GM12875 (cell line): ENCODE data around the gene STX19.

Experiments
- H3K4me3 ChIP-seq: one replicate; pipeline ENCODE4 v1.5.1; 2011; ENCODE audit warnings: low read depth, low read length, control low read depth
- TF ChIP-seq, protein P1 (sequence below): IDR thresholded peaks from 2 replicates; pipeline ENCODE4 v1.5.1; 2011; ENCODE audit warnings: low read depth, mild to moderate bottlenecking, control low read depth, inconsistent platforms, low read length, moderate library complexity, borderline replicate concordance; ENCODE audit not compliant: insufficient read depth

Gene STX19

DNA sequence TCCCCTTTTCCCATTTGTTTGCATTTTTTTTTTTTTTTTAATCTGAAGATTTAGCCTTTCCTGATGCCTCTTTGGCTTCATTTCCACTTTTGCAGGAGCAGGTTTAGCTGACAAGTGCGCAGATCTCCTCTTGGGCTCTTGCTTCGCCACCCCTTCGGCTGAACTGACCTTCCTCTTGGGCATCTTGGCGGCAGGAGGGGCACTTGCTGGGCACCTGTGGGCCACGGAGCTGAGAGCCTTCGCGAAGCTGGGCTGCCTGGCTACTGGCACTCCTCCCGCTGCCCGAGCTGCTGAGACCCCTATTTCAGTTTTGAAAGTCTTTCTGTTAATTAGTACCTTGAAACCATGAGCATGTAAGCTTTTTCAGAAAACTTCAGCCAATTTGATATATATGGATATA lies 39.6 kb downstream of the STX19 start:
- TF ChIP-seq, protein P1, sequence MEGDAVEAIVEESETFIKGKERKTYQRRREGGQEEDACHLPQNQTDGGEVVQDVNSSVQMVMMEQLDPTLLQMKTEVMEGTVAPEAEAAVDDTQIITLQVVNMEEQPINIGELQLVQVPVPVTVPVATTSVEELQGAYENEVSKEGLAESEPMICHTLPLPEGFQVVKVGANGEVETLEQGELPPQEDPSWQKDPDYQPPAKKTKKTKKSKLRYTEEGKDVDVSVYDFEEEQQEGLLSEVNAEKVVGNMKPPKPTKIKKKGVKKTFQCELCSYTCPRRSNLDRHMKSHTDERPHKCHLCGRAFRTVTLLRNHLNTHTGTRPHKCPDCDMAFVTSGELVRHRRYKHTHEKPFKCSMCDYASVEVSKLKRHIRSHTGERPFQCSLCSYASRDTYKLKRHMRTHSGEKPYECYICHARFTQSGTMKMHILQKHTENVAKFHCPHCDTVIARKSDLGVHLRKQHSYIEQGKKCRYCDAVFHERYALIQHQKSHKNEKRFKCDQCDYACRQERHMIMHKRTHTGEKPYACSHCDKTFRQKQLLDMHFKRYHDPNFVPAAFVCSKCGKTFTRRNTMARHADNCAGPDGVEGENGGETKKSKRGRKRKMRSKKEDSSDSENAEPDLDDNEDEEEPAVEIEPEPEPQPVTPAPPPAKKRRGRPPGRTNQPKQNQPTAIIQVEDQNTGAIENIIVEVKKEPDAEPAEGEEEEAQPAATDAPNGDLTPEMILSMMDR, result no peak
- H3K4me3 ChIP-seq, result no peak overlapping the region

- H3K4me3 ChIP-seq, result no peak overlapping the region
- TF ChIP-seq, protein P1, result no peak
Observed at GRCh38 chr3:93988283-93988682, 40.1 kb downstream of the STX19 start.

DNA sequence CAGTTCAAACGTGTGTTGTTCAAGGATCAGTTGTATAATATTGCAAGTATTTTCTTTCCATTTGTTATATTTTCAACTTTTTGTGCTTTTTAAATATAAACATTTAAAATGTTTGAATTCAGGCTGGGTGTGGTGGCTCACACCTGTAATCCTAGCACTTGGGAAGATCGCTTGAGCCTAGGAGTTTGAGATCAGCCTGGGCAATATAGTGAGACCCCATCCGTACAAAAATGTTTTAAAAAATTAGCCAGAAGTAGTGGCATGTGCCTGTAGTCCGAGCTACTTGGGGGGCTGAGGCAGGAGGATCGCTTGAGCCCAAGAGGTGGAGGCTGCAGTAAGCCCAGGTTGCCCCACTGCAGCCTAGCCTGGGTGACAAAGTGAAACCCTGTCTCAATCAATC lies 43.8 kb downstream of the STX19 start:
- TF ChIP-seq, protein P1, result no peak
- no peak overlapping the region for H3K4me3 ChIP-seq

DNA sequence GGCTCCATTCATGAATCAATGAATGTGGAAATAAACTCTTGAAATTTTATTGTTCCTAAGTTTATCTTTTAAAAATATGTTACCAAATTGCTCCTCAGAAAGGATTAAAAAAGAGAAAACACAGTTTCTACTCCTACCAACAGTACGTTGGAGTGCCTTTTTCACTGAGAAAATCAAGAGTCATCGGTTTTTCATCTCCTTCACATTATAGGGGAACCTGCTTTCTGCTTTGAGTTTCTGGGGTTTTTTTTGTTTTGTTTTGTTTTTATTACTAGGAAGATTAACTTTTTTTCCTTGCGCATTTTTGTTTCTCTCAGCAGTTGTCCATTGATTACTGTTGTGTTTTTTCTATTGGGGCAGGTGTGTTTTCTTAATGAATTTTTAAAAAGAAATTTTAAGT lies 45.0 kb downstream of the STX19 start:
- TF ChIP-seq, protein P1, result no peak
- no peak overlapping the region for H3K4me3 ChIP-seq

GRCh38 chr3:93981649-93982048 lies 46.7 kb downstream of the STX19 start:
- TF ChIP-seq, protein P1, result no peak
- no peak overlapping the region for H3K4me3 ChIP-seq

- peak within 1 kb of the TSS; percentile 91 for H3K4me3 ChIP-seq
- TF ChIP-seq, protein P1, result no peak
Observed at GRCh38 chr3:93979850-93980676, 48.3 kb downstream of the STX19 start, which contains the start of gene ARL13B. Gene ARL13B (plus strand): TSS chr3:93980155. CDS start chr3:93980424, 269 bp downstream.
